Activated naive CD4-positive, alpha-beta T cell treated with anti-CD3 and anti-CD28 coated beads, Interleukin-2, amount 50 U/mL, for 72 hours (primary cell): ENCODE measurements around the gene KIF18B. TPM values are rescaled to one million over a fixed set of nuclear protein-coding genes. Genes with fewer than 3 reads are reported as not detected.

ENCODE experiments used
- ATAC-seq, 2 donors: fragments of 150-1000 bp; cut with Tn5 transposase; 2 replicates each; pipeline ENCODE4 v1.10.0; 2021; ENCODE audit warnings: mild to moderate bottlenecking in 2 of 2, moderate library complexity in 2 of 2
- DNase-seq, 2 donors: peaks; one replicate each; pipeline ENCODE4 v3.0.0; 2021 to 2022; ENCODE audit warnings: low spot score in 2 of 2
- H3K27ac Mint-ChIP-seq, 2 donors: one replicate each; pipeline ENCODE4 v1.8.0; 2022; ENCODE audit warnings: mild to moderate bottlenecking in 2 of 2, mixed read lengths in 2 of 2
- H3K36me3 Mint-ChIP-seq, 2 donors: one replicate each; pipeline ENCODE4 v1.8.0; 2022; ENCODE audit warnings: mixed read lengths in 2 of 2
- H3K9me3 Mint-ChIP-seq, 2 donors: one replicate each; pipeline ENCODE4 v1.8.0; 2022; ENCODE audit warnings: mixed read lengths in 2 of 2
- total RNA-seq, 2 donors: library from RNA; stranded (reverse); gene quantifications; one replicate each; pipeline ENCODE4 v1.2.3, GENCODE V29; 2022

KIF18B gene
- total RNA-seq, 2 donors from 2014 or later: 49.8 to 90.8 TPM

DNA sequence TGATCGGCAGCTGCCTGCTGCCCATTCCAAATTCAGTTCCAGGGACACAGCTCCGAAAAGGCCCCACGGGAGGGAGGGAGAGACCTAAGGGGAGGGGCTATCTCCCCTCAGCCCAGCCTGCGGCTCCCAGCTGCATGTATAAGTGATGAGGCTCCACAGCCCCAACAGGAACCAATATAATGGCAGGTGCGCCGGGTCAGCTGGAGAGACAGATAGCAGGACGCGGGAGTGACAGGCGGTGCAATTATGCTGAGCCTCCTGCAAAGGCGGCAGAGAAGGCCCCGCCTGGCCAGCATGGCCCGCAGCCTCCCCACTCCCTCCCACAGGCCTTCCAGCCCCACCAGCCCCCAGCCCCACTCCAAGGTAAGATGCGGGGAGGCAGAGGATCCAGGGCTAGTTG lies 28.6 kb upstream of the KIF18B start:
- H3K27ac Mint-ChIP-seq: no peak overlapping the region
- DNase-seq: no peak
- H3K9me3 Mint-ChIP-seq: no peaks in the 10 kb centered on the region
- ATAC-seq: no peak
- H3K36me3 Mint-ChIP-seq: no peaks in the 10 kb centered on the region

DNA sequence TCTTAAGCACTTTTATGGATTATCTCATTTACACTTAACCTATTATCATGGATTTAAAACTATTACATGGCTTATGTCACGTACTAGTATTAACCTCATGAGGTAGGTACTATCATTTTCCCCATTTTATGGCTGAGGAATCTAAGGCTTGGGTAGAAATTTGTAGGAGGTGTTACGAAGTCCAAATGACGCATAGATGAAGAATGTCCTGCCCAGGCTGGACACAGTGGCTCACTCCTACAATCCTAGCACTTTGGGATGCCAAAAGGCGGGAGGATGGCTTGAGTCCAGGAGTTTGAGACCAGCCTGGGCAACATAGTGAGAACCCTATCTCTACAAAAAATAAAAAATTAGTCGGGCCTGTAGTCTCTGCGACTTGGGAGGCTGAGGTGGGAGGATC lies 25.4 kb upstream of the KIF18B start:
- DNase-seq: no peak
- Mint-ChIP-seq H3K9me3 (no peaks in the 10 kb centered on the region), H3K36me3 (no peaks in the 10 kb centered on the region), H3K27ac (peak overlapping the region; percentile 11 to 15)
- no peak for ATAC-seq

DNA sequence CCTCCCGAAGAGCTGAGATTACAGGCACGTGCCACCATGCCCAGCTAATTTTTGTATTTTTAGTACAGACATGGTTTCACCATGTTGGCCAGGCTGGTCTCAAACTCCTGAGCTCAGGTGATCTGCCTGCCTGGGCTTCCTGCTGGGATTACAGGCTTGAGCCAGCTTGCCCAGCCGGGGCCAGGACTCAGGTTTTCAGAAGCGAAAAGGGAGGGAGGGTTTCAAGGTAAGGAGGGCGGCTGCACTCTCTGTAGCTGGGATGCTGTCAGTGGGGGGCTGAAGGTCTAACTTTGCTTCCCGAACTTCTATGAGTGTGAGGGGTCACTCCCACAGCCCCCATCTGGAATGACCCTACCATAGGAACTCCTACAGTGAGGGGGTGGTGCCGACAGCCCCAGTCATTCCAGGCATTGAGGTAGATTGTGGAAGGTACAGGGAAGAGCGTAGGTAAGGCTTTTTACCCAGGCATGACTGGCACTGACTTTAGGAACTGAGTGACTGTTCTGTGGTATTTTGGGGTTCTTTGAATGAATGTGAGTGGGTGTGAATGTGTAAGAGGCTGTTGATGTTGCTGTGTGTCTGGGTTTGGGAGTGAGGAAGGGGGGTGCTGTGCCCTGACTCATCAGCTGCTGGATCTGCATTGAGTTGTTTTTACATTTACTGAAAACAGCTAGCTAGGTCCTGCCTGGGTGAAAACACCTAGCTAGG lies 24.4 kb upstream of the KIF18B start:
- ATAC-seq (peak; percentile 86 to 89), DNase-seq (peak; percentile 67 to 72)
- H3K9me3 Mint-ChIP-seq: no peaks in the 10 kb centered on the region
- peak overlapping the region; percentile 11 to 61 for H3K27ac Mint-ChIP-seq
- H3K36me3 Mint-ChIP-seq: no peaks in the 10 kb centered on the region

DNA sequence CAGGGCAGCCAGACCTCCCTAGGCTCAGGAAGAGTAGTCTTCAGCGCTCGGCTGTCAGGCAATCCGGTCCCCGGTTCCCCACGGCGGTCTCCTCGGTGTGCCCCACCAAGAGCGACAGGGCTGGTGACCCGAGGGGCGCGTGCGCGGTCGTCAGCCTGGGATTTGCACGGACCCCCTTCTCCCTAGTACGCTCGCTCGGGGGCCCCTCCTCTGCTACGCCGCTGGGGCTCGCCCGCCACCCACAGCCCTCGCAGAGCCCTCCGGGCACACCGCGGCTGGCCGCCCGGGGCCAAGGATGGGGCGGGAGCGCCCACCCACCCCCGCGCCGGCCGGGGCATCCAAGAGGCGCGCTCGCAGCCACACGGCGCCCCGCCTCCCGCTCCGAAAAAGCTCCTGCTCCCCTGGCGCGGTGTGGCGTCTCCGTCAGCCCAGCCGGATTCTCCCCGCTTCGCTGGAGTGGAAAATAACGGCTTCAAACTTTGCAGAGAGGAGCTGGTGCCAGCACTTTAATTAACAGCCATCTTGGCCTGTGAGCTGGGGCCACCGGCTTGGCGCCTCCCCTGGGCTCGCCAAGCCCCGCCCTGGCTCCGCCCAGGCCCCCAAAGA lies 22.7 kb upstream of the KIF18B start:
- Mint-ChIP-seq H3K36me3 (no peaks in the 10 kb centered on the region), H3K27ac (no peak overlapping the region), H3K9me3 (no peaks in the 10 kb centered on the region)
- ATAC-seq (no peak), DNase-seq (no peak)

DNA sequence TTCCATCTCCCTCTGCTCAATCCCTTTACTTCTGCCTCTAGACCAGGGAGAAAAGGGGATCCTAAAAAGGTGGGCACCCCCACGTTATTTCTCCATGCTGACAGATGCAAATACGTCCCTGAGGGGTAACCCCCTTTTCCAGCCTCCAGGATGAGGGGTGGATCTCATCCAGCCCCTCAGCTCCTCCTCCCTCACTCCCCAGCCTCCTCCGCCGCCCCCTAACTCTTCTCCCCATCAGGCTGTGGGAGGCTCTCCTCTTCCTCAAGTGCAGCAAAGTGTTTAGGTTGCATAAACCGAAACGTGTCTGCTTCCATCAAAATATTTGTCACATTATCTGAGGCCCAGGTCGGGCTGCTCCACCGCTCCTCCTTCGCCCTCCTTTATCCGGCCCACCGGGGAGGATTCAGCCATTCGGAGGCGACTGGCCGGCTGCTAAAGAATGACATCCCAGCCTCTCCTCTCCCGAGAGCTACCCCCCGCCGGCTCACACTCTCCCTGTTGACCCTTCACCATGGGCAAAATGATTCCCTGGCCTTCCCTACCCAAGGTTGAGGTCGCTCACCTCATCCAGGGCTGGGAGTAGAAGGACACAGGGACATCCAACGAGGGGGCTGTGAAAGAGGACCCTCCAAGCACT lies 21.7 kb upstream of the KIF18B start:
- DNase-seq (no peak), ATAC-seq (no peak)
- Mint-ChIP-seq H3K27ac (no peak overlapping the region), H3K36me3 (no peaks in the 10 kb centered on the region), H3K9me3 (no peaks in the 10 kb centered on the region)

DNA sequence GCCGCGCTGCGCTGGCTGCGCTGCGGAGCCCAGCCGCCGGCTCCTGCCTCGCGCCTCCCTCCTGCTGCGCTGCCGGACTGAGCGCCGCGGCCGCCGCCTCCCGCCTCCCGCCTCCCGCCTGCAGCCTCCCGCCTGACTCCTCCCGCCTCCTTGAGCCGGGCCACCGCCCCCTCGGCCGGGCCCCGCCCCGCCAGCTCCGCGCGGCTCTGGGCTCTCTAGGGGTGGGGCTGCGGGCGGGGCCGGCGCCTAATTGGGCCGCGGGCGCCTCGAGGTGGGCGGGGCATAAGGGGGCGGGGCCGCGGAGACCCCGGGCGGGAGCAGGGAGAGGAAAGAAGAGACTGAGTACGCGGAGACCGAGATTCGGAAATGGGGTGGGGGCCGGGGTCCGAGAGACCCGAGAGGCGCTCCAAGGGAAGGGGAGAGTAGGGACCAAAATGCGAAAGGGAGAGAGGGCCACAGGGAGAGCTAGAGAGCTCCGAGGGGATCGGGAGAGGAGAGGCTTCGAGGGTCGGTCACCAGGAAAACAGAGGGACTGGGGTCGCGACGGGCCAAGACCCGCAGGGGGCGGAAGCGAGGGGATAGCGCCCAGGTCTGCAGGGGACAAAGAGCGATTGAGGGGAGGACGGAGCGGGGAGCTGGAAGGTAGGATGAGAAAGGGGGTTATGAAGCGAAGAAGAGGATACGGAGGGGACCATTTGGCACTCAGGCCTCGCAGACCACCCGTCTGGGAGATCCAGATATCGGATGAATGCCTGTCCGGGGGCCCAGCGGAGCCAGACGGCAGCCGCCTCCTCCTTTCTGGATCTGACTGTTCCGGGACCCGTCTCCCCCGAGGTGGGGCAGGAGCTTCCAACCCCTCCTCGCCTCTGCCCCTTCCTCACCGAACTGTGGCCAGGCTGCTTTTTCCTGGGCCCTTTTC lies 20.9 kb upstream of the KIF18B start, which contains the start of gene C1QL1:
Gene C1QL1 (minus strand): TSS at position 79 of the 919 bp plus-strand sequence. CDS start 255 bp downstream, outside the sequence.
- peak; percentile 74 to 80 for ATAC-seq
- no peaks in the 10 kb centered on the region for H3K36me3 Mint-ChIP-seq
- H3K9me3 Mint-ChIP-seq: no peaks in the 10 kb centered on the region
- DNase-seq: peak; percentile 77 to 90
- H3K27ac Mint-ChIP-seq: no peak within 1 kb of the TSS

DNA sequence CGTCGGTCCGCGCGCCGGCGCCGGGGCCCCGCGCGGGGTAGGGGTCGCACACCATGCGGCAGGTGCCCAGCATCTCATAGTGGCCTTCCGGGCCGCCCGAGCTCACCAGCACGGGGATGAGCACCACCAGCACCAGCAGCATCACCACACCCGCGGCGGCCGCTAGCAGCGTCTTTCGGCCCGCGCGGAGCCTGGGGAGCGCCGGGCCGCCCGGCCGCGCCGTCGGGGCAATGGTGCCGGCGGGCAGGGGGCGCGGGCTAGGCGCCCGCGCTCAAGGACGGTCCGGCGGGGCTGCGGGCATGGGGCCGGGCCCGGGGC lies 20.3 kb upstream of the KIF18B start:
- H3K36me3 Mint-ChIP-seq: no peaks in the 10 kb centered on the region
- no peak overlapping the region for H3K27ac Mint-ChIP-seq
- no peaks in the 10 kb centered on the region for H3K9me3 Mint-ChIP-seq
- ATAC-seq (no peak), DNase-seq (no peak)

DNA sequence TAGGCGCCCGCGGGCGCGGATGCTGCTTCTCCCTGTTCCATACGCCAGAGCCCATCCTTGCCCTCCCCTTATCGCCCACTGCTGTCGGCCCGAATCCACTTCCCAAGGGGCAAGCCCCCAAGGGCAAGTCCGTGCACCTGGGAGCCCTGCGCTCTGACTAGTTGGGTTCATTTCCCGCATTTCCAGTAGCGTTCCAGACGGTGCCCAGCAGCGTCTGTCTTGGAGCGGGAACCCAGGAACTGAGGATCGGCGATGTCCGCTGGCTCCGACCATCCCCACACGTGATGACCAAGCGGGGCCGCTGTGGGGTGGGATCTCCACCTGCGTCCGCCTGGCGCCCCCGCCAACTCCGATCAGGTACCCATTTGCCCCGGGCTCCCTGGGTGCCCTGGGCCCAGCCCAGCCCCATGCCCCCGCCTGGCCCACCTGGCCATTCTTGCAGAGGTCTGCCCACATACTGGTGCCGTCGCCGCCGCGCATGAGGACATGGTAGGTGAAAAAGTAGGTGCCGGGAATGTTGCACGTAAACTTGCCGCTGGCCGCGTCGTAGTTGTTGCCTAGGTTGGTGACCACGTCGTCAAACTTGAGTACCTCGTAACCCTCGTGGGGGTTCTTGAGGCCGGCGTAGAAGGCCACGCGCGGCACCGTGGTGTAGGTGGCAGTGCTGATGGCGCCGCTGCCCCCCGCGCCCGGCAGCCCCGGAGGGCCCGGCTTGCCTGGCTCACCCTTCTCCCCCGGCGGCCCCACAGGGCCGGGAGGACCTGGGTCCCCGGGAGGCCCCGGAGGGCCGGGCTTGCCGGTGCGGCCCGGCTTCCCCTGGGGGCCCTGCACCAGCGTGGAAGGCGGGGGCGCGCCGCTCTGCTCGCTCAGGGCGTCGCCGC lies 19.7 kb upstream of the KIF18B start:
- Mint-ChIP-seq H3K27ac (no peak overlapping the region), H3K9me3 (no peaks in the 10 kb centered on the region), H3K36me3 (no peaks in the 10 kb centered on the region)
- ATAC-seq: no peak
- no peak for DNase-seq

DNA sequence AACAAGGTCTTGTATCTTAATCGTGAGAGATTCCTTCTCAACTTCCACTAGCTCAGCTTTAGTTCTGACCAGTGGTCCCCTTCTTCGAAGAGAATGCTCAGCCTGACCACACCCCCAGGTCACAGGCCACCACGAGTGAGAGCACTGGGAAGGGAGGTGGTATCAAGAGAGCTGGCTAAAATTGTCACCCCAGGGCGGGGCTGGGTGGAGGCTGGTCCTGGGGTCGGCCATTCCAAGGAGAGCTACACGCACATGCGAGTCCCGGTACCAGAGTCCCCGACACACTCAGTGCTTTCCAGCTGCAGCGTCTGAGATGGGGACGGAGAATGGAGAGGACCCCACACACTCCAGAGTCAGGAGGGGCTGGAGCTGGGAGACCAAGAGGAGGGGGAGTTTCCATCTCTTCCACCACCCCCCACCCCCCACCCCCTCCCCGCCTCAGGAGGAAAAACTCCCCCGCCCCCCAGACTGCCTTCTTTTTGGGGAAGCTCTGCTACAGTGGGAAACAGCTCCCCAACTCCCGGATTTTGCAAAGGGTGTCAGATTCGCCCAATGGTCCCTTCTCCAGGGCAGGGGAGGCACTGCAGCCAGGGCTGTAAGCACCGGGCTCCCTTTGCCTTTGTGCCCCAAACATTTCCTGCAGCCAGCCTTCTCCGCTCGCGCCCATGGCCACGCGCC lies 18.9 kb upstream of the KIF18B start:
- ATAC-seq: no peak
- no peak overlapping the region for H3K27ac Mint-ChIP-seq

DNA sequence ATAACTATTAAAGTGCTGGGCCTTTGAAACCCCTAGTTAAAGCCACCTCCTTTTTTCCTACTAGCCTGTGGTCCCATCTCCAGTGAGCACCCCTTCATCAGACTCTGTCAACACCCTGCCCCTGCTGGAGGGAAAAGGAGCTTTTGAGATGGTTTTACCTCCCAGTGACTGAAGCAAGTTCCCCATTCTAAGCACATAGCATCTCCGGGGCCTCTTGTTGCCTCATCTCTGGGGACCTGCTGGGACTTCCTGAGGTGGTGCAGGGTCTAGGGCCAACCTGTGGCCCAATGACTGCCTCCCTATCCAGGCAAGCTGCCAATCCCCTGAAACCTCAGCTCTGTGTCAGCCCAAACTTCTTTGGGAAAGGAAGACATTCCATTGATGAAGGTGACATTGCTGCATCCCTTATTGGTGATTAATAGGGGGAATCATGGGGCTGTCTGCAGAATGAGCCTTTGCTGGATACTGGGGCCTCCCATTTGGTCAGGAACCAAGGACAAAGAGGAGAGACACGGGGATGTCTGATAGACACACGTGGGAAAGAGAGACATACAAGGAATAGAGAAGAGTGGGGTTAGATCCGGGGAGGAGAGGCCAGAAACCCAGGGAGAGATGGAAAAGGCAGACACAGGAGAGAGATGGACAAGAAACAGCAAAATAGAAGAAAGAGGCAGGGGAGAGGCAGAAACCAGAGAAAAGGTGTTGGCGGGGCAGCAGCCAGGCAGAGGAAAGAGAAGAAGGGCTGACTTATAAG lies 18.1 kb upstream of the KIF18B start:
- DNase-seq (no peak), ATAC-seq (no peak)
- Mint-ChIP-seq H3K27ac (no peak overlapping the region), H3K9me3 (no peaks in the 10 kb centered on the region), H3K36me3 (no peaks in the 10 kb centered on the region)

More for the DNA sequence above, 18.9 kb upstream of the KIF18B start:
- Mint-ChIP-seq H3K9me3 (no peaks in the 10 kb centered on the region), H3K36me3 (no peaks in the 10 kb centered on the region)
- no peak for DNase-seq

DNA sequence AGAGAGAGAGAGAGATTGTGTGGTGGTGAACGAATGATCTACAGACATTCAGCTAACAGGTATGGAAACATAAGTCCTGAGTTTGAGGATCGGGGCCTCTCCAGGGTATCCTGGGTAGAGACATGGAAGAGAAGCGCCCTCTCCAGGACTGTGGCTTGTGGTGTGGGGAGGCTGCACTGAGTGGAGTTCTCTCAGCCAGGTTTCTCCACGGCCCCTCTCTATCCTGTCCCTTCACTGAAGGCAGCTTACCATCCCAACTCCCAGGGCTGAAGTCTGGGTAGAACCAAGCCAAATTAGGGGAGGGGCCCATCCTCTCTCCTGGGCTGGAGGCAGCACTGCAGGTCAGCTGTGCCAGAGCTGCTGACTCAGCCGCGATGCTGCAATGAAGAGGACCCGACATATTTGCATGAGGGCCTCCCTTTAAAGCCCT lies 14.4 kb upstream of the KIF18B start:
- ATAC-seq: no peak
- H3K36me3 Mint-ChIP-seq: no peaks in the 10 kb centered on the region
- H3K9me3 Mint-ChIP-seq: no peaks in the 10 kb centered on the region
- DNase-seq: no peak
- no peak overlapping the region for H3K27ac Mint-ChIP-seq

DNA sequence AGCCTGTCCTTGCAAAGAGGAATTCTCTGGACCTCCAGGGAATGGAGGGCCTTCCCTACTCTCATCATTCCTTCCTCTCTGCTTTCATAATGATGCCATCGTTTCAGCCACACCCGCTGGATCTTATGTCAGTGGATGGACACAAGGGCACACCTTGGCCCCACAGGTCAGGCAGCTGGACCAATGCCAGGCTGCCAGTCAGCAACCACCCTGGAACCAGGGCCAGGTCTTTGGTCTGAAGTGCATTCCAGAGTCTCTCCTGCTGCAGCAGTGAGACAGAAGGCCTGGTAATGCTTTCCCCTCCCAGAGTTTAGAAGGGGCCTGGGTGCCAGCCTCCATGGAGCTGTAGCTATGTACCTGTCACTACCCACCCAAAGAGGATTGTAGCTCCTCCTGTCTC lies 13.1 kb upstream of the KIF18B start:
- Mint-ChIP-seq H3K36me3 (no peaks in the 10 kb centered on the region), H3K9me3 (no peaks in the 10 kb centered on the region), H3K27ac (no peak overlapping the region)
- ATAC-seq: no peak
- DNase-seq: no peak

DNA sequence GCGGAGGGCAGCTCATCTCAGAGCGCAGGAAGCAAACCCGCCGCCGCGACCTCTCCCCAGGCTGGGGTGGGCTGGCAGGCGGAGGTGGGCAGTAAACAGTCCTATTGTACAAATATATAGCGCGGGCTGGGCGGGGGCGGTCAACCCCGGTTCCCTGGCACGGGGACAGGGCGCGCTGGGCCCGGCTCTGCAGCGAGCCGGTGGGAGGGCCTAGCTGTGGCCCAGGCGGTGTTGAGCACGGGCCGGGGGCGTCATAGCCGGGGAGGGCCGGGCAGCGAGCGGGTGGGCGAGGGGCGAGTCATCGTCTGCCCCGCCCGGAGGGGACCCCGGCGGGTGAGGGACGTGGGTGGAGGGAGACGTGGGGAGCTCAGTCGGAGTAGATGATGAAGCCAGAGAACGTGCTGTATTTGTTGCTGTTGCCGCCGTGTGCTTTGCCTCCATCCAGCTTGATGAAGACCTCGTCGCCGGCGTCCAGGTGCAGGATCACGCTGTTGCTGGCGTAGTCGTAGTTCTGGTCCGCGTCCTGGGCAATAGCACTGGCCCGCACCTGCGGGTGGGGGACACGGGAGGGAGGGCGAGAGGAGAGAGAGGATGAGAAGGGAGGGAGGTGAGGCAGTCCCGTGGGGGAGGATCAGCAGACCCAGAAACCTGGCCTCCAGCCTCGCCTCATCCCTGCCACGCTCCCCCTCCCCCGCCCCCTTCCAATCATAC lies 12.4 kb upstream of the KIF18B start:
- no peaks in the 10 kb centered on the region for H3K36me3 Mint-ChIP-seq
- ATAC-seq: peak; percentile 20 to 57

More for the DNA sequence above, 12.4 kb upstream of the KIF18B start:
- Mint-ChIP-seq H3K27ac (no peak overlapping the region), H3K9me3 (no peaks in the 10 kb centered on the region)
- no peak for DNase-seq
